UCSD-AML1 (cell line): Measurements from ENCODE around the gene DTNA.

Source experiments
- DNase-seq: peaks from one replicate; lab custom pipeline; 2025; ENCODE audit not compliant: unreplicated experiment; lab: John Stamatoyannopoulos, UW

DTNA gene

DNA sequence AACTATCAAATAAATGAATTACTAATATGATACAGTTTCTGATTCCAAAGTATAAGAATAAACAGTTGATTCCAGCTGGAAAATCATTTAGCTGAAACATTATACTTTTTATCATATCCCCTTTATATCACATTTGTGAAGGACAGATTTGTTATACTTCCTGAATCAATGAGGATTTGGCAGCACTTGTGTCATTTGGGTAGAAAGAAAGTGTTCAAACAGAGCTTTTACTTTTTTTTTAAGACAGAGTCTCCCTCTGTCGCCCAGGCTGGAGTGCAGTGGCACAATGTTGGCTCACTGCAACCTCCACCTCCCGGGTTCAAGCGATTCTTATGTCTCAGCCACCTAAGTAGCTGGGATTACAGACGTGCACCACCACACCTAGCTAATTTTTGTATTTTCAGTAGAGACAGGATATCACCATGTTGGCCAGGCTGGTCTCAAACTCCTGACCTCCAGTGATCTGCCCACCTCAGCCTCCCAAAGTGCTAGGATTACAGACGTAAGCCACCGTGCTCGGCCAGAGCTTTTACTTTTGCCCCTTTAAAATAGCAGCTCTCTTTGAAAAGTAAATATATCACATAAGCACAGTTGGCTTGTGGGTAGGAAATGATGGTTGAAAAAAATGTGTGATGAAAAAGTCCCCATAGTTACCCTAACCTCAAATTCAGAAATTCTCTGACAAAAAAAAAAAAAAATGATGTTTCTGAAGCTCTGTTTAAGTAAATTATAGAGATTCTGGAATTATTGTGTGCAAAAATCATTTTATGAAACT is 95.2 kb downstream of the DTNA start:
- DNase-seq: no peak

DNA sequence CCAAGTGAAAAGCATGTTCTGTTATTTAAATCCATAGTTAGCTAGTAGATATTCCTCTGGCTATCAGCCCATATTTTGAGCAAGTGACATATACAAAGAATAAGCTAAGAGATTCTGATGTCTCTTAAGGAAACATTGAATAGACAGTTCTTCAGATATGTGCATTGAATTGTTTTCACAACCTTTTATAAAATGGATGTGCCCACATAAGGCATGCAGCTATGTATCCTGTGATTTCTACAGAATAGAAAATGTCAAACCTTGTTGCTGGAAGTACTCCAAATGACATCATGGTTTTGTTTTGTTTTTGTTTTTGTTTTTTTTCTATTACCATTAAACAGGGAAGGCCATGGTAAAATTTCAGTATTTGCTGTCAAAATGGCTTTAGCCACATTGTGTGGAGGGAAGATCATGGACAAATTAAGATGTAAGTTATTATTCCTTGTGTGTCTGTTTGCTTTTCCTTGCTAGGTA is 95.8 kb downstream of the DTNA start:
- DNase-seq: no peak

- DNase-seq: no peak
Measured at GRCh38 chr18:34806527-34806926, 96.4 kb downstream of the DTNA start.

DNA sequence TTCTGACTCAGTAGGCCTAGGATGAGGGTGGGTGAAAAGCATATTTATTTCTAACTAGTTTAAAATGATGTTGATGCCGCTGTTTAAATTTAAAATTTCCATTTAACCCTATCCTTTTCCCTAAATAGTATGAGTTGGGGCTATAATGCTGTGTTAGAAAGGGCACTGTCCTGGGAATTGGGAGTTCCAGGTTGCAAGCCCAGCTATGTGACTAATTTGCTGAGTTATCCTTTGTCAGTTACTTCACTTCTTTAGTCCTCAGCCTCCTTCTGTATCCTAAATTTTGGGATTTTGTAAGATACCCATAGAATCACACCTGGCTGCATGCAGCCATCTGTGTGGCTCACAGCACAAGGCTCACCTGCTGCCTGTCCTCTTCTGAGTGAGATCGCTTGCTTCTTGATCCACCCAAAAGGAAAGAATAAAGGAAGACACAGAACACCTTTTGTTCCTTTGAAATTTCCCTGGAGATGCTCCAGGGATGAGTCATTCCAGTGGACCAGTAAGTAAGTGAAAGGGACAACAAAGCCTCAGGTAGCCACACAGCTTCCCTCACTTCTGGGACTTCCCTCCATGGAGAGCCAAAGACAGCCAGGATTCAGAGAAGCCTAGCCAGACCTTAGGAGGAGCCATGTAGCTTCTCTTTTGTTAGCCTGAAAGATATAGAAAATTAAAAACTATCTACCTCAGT is 97.2 kb downstream of the DTNA start:
- no peak for DNase-seq

DNA sequence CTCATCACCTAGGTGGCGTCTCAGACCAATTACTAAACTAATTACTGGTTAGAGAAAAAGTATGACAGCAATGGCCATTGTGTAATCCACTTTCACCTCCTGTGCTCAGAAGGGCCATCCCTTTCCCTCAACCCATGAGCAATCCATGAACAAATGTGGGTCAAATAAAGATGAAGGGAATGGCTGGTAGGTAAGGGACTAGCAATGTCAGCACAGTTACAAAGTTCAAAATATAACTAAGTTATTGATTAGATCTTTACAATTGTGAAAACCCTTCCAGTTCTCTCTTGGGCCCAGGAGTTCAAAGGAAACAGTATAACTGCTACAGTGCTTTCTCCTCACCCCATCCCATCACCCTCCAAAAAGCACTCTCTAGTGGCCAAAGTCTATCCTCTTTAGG is 98.3 kb downstream of the DTNA start:
- DNase-seq: no peak

DNA sequence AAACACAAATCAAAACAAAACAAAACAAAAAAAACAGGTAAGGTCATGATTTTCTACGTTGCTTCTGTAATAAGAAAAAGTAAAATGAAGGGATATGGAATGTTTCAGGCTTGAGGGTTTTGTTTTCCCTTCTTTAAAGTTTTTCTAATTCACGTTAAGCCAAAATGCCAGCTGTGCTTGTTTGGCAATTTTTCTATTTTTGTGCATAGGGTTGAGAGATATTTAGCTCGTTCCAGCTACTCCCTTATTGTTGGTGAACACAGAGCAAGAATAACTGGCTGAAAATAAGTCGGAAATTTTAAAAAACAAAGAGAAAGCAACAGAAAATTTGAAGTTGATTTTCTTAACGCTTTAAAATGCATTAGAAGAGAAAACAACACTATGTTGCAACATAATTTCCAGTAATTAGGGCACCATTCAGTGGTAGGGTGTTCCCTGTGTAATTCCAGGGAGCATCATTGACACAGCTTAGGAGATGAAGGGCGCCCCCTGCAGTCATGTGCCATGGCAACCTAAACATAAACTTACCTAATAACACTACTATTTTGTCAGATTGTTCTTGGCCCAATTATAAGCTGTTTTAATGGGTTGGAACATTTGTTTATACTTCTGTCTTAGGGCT is 99.5 kb downstream of the DTNA start:
- peak; percentile 9 for DNase-seq

DNA sequence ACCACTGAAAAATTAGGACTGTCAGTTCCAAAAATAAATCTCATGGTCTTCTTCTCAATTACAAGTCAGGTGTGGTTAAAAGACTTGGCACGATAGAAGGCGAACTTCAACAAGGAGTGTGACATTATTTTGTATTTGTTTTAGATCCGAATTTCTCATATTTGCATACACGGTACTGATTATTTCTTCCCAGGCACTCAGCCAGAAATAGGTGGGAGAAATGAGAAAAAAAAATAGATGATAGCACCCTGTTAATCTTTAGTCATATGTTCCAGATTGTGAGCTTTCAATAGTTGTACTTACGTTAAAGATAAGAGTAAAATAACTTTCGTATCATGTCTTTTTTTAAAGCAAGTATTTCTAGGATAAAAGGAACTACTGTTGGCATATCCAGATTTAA is 106.1 kb downstream of the DTNA start:
- no peak for DNase-seq

DNA sequence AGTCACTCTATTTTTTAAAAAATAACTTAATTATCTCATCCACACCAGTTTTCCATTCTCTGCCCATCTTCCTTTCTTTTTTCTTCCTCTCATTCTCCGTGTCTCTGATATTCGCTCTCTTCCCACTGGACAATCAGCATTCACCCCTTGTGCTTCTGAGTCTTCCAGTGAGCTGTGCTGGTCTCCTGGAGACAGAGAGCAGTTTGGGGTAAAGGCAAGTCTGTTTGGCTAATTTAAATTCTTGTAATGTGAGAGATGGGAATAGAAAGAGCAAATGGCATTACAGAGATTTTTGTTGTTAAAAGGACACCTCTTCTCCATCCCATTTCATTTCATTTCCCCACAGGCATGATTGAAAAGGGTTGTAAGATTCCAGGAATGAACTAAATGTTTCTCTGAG is 107.5 kb downstream of the DTNA start:
- DNase-seq: no peak

- DNase-seq: no peak
Measured at GRCh38 chr18:34818064-34818463, 108.0 kb downstream of the DTNA start.

DNA sequence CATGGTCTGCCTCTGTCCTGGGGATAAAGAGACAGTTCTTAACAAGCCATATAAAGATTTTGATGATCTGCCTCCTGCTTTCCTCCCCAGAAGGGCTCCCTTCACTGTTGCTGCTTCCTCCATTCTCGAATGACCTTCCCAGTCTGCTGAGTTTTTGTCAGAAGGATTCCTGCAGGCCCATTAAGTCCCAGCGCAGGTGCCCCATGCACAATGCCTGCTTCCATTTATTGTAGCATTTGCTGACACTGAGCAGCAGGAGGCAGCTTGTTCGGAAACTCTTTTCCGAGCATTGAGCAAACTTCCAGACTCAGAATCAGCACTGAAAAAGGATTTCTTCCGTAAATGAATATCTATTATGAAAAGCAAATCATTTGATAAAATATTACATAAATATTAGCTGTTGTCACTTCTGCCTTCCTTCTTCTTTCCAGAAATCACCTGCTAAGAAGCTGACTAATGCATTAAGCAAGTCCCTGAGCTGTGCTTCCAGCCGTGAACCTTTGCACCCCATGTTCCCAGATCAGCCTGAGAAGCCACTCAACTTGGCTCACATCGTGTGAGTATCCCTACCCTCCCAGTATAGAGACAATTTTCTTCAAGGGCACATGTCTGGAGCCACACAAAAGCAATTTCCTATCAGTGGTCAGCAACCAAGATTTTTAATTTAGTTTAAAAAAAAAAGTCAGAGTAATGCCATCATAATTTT is 110.4 kb downstream of the DTNA start:
- no peak for DNase-seq

DNA sequence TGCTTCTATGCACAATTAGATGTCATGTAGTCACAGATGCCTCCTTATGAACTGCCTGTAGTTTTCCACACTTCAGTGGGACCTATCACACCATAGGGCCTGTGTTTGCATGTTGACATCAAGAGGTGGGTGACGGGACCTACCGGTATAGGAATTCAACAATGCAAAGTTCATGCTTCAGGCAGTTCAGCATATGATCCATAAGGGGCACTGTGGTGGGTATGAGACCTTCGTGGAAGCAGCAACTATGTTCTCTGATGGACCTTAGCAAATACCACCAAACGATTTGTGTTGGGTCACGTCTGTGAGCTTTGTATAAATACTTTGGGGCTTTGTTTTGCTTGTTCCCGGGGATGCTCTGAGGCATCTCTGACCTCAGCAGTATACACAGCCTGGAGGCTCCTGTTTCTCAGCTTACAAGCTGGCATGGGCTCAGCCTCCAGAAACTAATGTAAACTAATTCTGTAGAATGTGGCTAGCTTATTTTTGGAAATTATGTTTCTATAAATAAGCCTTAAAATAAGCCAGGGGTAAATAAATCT is 111.6 kb downstream of the DTNA start:
- DNase-seq: no peak

GRCh38 chr18:34828093-34828492 is 118.0 kb downstream of the DTNA start:
- DNase-seq: no peak

DNA sequence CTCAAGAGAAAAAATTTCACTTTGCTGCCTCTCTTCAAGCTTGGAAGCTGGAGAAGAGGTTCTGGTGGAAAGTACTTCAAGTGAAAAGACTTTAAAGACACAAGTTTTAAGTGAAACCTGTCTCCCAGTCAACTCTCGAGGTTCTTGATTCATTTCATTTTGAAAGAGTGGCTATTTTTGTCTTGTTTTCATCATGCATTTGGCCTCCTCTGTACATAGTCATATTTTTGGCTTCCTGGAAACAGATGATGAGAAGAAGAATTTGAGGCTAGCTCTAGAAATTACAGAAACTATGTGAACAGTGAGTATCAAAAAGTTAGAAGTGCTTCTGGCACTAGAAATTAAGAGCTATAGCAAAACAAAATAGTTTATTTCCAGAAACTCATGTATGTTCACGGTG is 124.8 kb downstream of the DTNA start:
- DNase-seq: no peak

GRCh38 chr18:34835466-34835865 is 125.4 kb downstream of the DTNA start:
- no peak for DNase-seq

GRCh38 chr18:34837769-34838272 is 127.7 kb downstream of the DTNA start:
- no peak for DNase-seq

- DNase-seq: no peak
Measured at GRCh38 chr18:34838669-34839068, 128.6 kb downstream of the DTNA start.

- no peak for DNase-seq
Measured at GRCh38 chr18:34840256-34840826, 130.2 kb downstream of the DTNA start.

DNA sequence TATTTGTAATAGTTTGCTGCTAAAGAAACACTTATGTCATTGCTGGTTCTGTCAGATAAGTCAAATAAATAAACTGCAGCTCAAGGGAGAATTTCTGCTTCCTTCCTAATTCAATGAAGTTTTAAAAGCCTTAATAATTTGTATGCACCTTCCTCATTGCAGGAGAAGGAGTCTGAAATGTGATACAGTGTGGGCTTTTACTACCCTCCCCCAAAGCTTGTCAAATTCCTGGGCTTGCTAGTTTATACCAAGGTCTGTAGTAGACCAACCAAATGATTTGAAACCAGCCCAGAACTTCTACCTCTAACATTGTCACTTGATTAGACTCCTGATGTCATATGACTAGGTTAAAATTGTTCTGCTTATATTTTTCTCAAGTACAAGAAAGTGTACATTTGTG is 131.8 kb downstream of the DTNA start:
- no peak for DNase-seq

- DNase-seq: no peak
Measured at GRCh38 chr18:34844072-34844471, 134.0 kb downstream of the DTNA start.

DNA sequence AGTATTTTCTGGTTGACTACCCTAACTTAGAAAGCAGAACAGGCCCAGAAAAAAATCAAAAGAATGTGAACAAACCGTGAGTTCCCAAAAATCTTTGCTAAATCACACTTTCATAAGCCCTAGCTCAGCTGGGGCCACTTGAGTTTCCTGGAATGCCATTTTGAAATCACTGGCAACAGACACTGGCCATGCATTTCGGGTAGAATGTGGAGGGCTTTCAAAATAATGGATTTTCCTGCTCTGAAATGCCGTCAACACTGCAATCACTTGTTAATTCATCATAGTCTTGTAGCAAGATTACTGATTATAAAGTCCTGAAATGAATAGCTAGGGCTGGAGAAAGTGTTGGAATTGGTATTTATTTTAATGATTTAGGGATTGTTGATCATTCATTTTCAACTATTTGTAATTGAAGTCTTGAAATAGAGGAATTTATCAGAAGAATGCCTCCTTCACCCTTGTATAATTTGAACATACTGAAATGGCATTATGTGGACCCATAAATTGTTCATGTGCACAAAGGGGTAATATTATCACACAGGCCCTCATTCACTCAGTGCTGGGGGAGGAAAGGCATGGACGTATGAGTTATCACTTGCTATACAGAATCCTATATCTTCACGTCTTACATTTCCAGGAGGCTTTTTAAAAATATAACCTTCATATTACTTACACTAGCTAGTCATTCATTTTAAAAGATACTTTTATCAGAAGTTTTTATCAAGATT is 134.8 kb downstream of the DTNA start:
- DNase-seq: no peak
